DMS153 treated with DMSO at 0.1 percent for 48 hours (cell line): ENCODE results near the gene UGT2B17.
"Not testable (repeated sequence)": the region's sequence is repeated elsewhere in the genome, so short reads cannot be mapped to it uniquely, and the experiment has no call there.

ENCODE experiments used
- DNase-seq: peaks from one replicate; lab custom pipeline; 2025; ENCODE audit not compliant: unreplicated experiment; lab: John Stamatoyannopoulos, UW

The UGT2B17 gene

GRCh38 chr4:68569466-68570121, 6.5 kb downstream of the UGT2B17 start:
- no peak for DNase-seq

GRCh38 chr4:68569036-68569435, 7.1 kb downstream of the UGT2B17 start:
- DNase-seq, result not testable (repeated sequence)

- not testable (repeated sequence) for DNase-seq
These were observed 7.6 kb downstream of the UGT2B17 start for GRCh38 chr4:68568535-68568934.

- DNase-seq, result not testable (repeated sequence)
These were observed 9.8 kb downstream of the UGT2B17 start for GRCh38 chr4:68566364-68566763.

- not testable (repeated sequence) for DNase-seq
These were observed 11.0 kb downstream of the UGT2B17 start for GRCh38 chr4:68565082-68565481.

- DNase-seq, result not testable (repeated sequence)
These were observed 15.6 kb downstream of the UGT2B17 start for GRCh38 chr4:68560364-68561070.

- DNase-seq, result not testable (repeated sequence)
These were observed 22.3 kb downstream of the UGT2B17 start for GRCh38 chr4:68553830-68554229.

- DNase-seq, result not testable (repeated sequence)
These were observed 23.0 kb downstream of the UGT2B17 start for GRCh38 chr4:68552818-68553811.

GRCh38 chr4:68542742-68543141, 33.4 kb downstream of the UGT2B17 start:
- not testable (repeated sequence) for DNase-seq

- no peak for DNase-seq
These were observed 39.7 kb downstream of the UGT2B17 start for GRCh38 chr4:68536375-68536774.

- DNase-seq, result no peak
These were observed 40.1 kb downstream of the UGT2B17 start for GRCh38 chr4:68535974-68536373.

GRCh38 chr4:68522232-68522631, 53.9 kb downstream of the UGT2B17 start:
- not testable (repeated sequence) for DNase-seq

GRCh38 chr4:68520985-68521384, 55.1 kb downstream of the UGT2B17 start:
- DNase-seq, result no peak

GRCh38 chr4:68518889-68519288, 57.2 kb downstream of the UGT2B17 start:
- DNase-seq, result no peak

- DNase-seq, result not testable (repeated sequence)
These were observed 70.7 kb downstream of the UGT2B17 start for GRCh38 chr4:68505452-68505851.

GRCh38 chr4:68504836-68505235, 71.3 kb downstream of the UGT2B17 start:
- DNase-seq, result not testable (repeated sequence)

GRCh38 chr4:68503462-68503861, 72.7 kb downstream of the UGT2B17 start:
- not testable (repeated sequence) for DNase-seq

- no peak for DNase-seq
These were observed 77.1 kb downstream of the UGT2B17 start for GRCh38 chr4:68499021-68499420.

GRCh38 chr4:68498413-68499007, 77.6 kb downstream of the UGT2B17 start:
- peak; percentile 75 for DNase-seq

- DNase-seq, result no peak
These were observed 81.4 kb downstream of the UGT2B17 start for GRCh38 chr4:68494688-68495087.
